Activated CD4-positive, alpha-beta memory T cell treated with anti-CD3 and anti-CD28 coated beads for 36 hours (primary cell): Measurements from ENCODE around the gene NCOR1. TPM values are rescaled to one million over a fixed set of nuclear protein-coding genes. Genes with fewer than 3 reads are reported as not detected.

Source experiments
- CTCF ChIA-PET: fragments of 350-600 bp; sonication (Branson Sonifier 250); formaldehyde crosslinking; loops from one replicate; lab custom pipeline; 2021; ENCODE audit warnings: antibody characterized with exemption, inconsistent platforms; lab: Charles Lee
- POLR2A ChIA-PET: fragments of 350-600 bp; sonication (Branson Sonifier 250); formaldehyde crosslinking; loops from one replicate; lab custom pipeline; 2021; ENCODE audit warnings: antibody characterized with exemption; lab: Charles Lee
- DNase-seq: peaks from one replicate; pipeline ENCODE4 v3.0.0-alpha.2; 2020
- H3K27ac Mint-ChIP-seq: one replicate; pipeline ENCODE4 v1.8.0; 2021; ENCODE audit warnings: mixed read lengths
- H3K27me3 Mint-ChIP-seq: one replicate; pipeline ENCODE4 v1.8.0; 2021; ENCODE audit warnings: mixed read lengths
- H3K36me3 Mint-ChIP-seq: one replicate; pipeline ENCODE4 v1.8.0; 2021; ENCODE audit warnings: mixed read lengths
- H3K4me1 Mint-ChIP-seq: one replicate; pipeline ENCODE4 v1.8.0; 2021; ENCODE audit warnings: low read depth, mixed read lengths
- H3K4me3 Mint-ChIP-seq: one replicate; pipeline ENCODE4 v1.8.0; 2021; ENCODE audit warnings: mild to moderate bottlenecking, mixed read lengths
- H3K9me3 Mint-ChIP-seq: one replicate; pipeline ENCODE4 v1.8.0; 2021; ENCODE audit warnings: mixed read lengths
- intact Hi-C: fragments of 100-400 bp; cut with micrococcal nuclease; formaldehyde crosslinking; loops from one replicate; pipeline ENCODE4 v1.15.1; 2023
- total RNA-seq, 2 experiments: library from RNA; stranded (reverse); gene quantifications; one replicate each; pipeline ENCODE4 v1.2.3, GENCODE V29; 2021

The NCOR1 gene
- total RNA-seq, 2 experiments from 2014 or later, result 104 to 112 TPM

GRCh38 chr17:16005636-16006035 is 209.7 kb downstream of the NCOR1 start:
- ChIA-PET POLR2A (interaction anchor here (1.3 kb wide), 1 partner anchor 21 kb away, joined by 4 read pairs; no protein-coding TSS in a partner anchor), CTCF (no interaction called here)
- Mint-ChIP-seq H3K27me3 (no peaks in the 10 kb centered on the region), H3K4me1 (peaks cover 38% of the 10 kb centered on the region), H3K4me3 (no peak overlapping the region), H3K9me3 (no peaks in the 10 kb centered on the region), H3K36me3 (peaks cover 71% of the 10 kb centered on the region), H3K27ac (no peak overlapping the region)
- intact Hi-C loops, result no loop called here
- no peak for DNase-seq

GRCh38 chr17:16003841-16004240 is 211.5 kb downstream of the NCOR1 start:
- H3K9me3 Mint-ChIP-seq, result no peaks in the 10 kb centered on the region
- H3K27ac Mint-ChIP-seq, result no peak overlapping the region
- H3K4me1 Mint-ChIP-seq, result peaks cover 44% of the 10 kb centered on the region
- H3K4me3 Mint-ChIP-seq, result no peak overlapping the region
- ChIA-PET POLR2A (no interaction called here), CTCF (no interaction called here)
- intact Hi-C loops, result no loop called here
- DNase-seq, result no peak
- peaks cover 69% of the 10 kb centered on the region for H3K36me3 Mint-ChIP-seq
- no peaks in the 10 kb centered on the region for H3K27me3 Mint-ChIP-seq

DNA sequence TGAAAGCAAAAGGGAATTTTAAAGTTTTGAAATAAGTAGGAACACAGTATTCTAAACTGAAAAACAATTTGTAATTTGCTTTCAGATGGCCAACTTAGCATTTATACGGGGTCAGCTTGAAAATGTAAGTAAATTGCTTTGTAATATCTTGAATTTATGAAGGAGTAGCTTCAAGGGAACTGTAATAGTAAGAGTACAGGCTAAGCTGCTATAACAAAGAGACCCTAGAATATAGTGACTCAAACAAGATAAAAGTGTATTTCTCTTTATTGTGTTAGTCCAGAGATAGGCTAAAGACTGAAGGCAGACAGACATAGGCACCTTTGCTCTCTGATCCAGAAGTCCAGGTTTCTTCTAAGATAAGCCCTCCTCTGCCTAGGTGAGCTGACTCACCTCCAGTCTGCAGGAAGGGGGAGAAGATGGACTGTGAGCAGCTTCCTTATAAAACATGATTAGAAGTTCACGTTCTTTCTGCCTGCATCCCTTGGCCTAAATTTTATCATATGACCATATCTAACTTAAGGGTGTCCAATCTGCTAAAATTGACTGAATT is 212.6 kb downstream of the NCOR1 start:
- H3K27ac Mint-ChIP-seq, result no peak overlapping the region
- no peak overlapping the region for H3K4me3 Mint-ChIP-seq
- ChIA-PET POLR2A (no interaction called here), CTCF (no interaction called here)
- H3K9me3 Mint-ChIP-seq, result no peaks in the 10 kb centered on the region
- H3K36me3 Mint-ChIP-seq, result peaks cover 59% of the 10 kb centered on the region
- H3K27me3 Mint-ChIP-seq, result no peaks in the 10 kb centered on the region
- intact Hi-C loops, result no loop called here
- no peak for DNase-seq
- H3K4me1 Mint-ChIP-seq, result peaks cover 36% of the 10 kb centered on the region

- peaks cover 31% of the 10 kb centered on the region for H3K4me1 Mint-ChIP-seq
- no peaks in the 10 kb centered on the region for H3K27me3 Mint-ChIP-seq
- peaks cover 47% of the 10 kb centered on the region for H3K36me3 Mint-ChIP-seq
- intact Hi-C loops, result loop anchor here (1.0 kb wide), 1 partner anchor 27 kb away; no protein-coding TSS in a partner anchor
- ChIA-PET CTCF (interaction anchor here (1.1 to 1.3 kb wide), 2 partner anchors 12 to 57 kb away, joined by 3 read pairs; partner anchors contain the start of gene ADORA2B), POLR2A (interaction anchor here (0.6 kb wide), 1 partner anchor 46 kb away, joined by 3 read pairs; no protein-coding TSS in a partner anchor)
- peak overlapping the region; percentile 88 for H3K4me3 Mint-ChIP-seq
- DNase-seq, result no peak
- no peaks in the 10 kb centered on the region for H3K9me3 Mint-ChIP-seq
- H3K27ac Mint-ChIP-seq, result peak overlapping the region; percentile 83
Observed at GRCh38 chr17:16001226-16001897, 214.0 kb downstream of the NCOR1 start.

DNA sequence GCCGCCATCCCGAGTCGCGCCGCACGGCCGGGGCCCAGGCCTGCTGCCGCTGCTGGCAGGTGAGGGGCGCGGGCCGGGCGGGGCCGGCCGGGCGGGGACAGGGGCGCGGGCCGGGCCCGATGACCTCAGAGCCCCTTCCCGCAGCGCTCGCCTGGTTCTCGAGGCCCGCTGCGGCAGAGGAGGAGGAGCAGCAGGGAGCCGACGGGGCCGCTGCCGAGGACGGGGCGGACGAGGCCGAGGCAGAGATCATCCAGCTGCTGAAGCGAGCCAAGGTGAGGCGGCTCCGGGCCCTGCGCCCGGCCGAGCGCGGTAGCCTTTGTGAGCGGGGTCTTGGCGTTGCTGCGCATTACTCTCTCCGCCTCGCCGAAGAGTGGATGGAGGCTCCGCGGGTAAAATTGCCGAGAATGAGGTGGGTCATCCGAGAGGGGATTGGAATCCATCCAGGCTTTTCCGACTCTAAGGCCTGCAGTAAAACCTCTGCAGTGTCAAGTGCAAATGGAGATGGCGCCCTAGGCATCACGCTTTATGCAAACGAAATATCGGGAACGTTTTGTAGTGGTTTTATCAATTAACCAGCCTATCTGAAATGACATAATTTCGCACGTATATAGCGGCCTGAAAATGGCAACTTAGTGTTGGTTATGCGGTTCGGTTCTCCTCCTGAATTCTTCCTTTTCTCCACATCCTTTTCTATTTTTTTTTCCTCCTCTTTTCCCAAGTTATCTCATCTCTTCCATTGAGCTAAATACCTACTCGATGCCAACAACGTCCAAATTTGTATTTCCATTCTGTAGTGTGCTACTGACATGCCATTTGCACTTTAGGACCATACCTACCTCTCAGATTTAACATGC is 215.1 kb downstream of the NCOR1 start:
- peak overlapping the region; percentile 88 for H3K4me3 Mint-ChIP-seq
- no peaks in the 10 kb centered on the region for H3K9me3 Mint-ChIP-seq
- ChIA-PET POLR2A (interaction anchor here (0.6 to 2.0 kb wide), 4 partner anchors 7 to 56 kb away, joined by 3 to 12 read pairs (median 4); partner anchors contain the start of gene ADORA2B), CTCF (interaction anchor here (0.8 to 3.6 kb wide), 7 partner anchors 11 to 172 kb away, joined by 3 to 28 read pairs (median 5); partner anchors contain the start of gene ADORA2B)
- peaks cover 40% of the 10 kb centered on the region for H3K36me3 Mint-ChIP-seq
- no peak for DNase-seq
- no peaks in the 10 kb centered on the region for H3K27me3 Mint-ChIP-seq
- peak overlapping the region; percentile 83 for H3K27ac Mint-ChIP-seq
- H3K4me1 Mint-ChIP-seq, result peaks cover 31% of the 10 kb centered on the region
- intact Hi-C loops, result loop anchor here (2.0 to 5.0 kb wide), 2 partner anchors 215 to 738 kb away; partner anchors contain the start of gene NCOR1

- no peaks in the 10 kb centered on the region for H3K27me3 Mint-ChIP-seq
- H3K9me3 Mint-ChIP-seq, result no peaks in the 10 kb centered on the region
- intact Hi-C loops, result loop anchor here (2.0 to 5.0 kb wide), 2 partner anchors 215 to 737 kb away; partner anchors contain the start of gene NCOR1
- peak; percentile 97 for DNase-seq
- peak within 1 kb of the TSS; percentile 96 for H3K4me3 Mint-ChIP-seq
- ChIA-PET POLR2A (interaction anchor here (0.8 to 2.0 kb wide), 4 partner anchors 8 to 64 kb away, joined by 3 to 12 read pairs (median 4); partner anchors contain the start of gene ADORA2B), CTCF (interaction anchor here (0.6 to 3.6 kb wide), 10 partner anchors 12 to 171 kb away, joined by 3 to 28 read pairs (median 4); partner anchors contain the start of gene ADORA2B)
- H3K4me1 Mint-ChIP-seq, result peaks cover 31% of the 10 kb centered on the region
- H3K36me3 Mint-ChIP-seq, result peaks cover 32% of the 10 kb centered on the region
- peak within 1 kb of the TSS; percentile 89 for H3K27ac Mint-ChIP-seq
Observed at GRCh38 chr17:15999141-15999973, 216.0 kb downstream of the NCOR1 start, which contains the start of the genes TTC19 and ZSWIM7. TTC19 (plus strand) TSS chr17:15999824; CDS start chr17:15999849, 25 bp downstream. ZSWIM7 (minus strand) TSS chr17:15999704; CDS start chr17:15999594, 110 bp downstream.

DNA sequence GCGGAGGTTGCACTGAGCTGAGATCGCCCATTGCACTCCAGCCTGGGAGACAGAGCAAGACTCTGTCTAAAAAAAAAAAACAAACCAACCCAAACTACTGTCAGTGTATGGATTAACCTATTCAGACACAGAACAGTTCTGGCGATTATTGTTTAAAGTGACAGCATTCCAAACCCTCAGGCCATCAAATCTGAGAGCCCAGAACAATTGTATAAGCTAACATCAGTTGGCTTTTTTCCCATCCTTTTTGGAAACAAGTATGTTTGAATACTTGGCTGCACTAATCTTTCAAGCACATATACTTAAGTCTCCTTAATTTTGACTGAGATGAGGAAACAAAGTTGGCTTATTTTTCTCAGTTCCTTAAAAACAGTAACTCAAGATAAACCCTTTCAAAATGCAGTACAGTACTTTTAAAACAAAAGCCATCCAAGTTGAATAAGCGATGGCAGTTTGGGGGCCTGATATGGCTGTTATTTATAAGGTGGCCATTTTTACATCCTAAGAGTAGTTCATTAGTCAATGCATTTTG is 217.2 kb downstream of the NCOR1 start:
- peaks cover 24% of the 10 kb centered on the region for H3K36me3 Mint-ChIP-seq
- H3K9me3 Mint-ChIP-seq, result no peaks in the 10 kb centered on the region
- ChIA-PET CTCF (interaction anchor here (0.8 to 3.6 kb wide), 5 partner anchors 26 to 170 kb away, joined by 3 to 28 read pairs (median 4); partner anchors contain the start of gene ADORA2B), POLR2A (no interaction called here)
- no peak overlapping the region for H3K4me3 Mint-ChIP-seq
- DNase-seq, result no peak
- no peaks in the 10 kb centered on the region for H3K27me3 Mint-ChIP-seq
- H3K27ac Mint-ChIP-seq, result peak overlapping the region; percentile 89
- H3K4me1 Mint-ChIP-seq, result peaks cover 31% of the 10 kb centered on the region
- intact Hi-C loops, result loop anchor here (1.0 to 5.0 kb wide), 6 partner anchors 39 to 736 kb away; partner anchors contain the start of genes ADORA2B and NCOR1

DNA sequence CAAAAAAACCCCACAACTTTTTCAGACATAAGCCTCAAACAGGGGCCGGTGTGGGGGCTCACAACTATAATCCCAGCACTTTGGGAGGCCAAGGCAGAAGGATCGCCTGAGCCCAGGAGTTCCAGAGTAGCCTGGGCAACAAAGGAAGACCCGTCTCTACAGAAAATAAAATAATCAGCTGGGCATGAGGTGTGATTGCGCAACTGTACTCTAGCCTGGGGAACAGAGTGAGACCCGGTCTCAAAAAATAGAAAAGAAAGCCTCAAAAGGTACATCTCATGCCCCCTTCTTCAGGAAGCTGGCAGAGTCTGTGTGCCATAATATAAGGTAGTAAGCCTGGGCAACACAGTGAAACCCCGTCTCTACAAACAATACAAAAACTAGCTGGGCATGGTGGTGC is 219.0 kb downstream of the NCOR1 start:
- H3K9me3 Mint-ChIP-seq, result no peaks in the 10 kb centered on the region
- H3K27ac Mint-ChIP-seq, result no peak overlapping the region
- CTCF ChIA-PET, result interaction anchor here (0.6 to 3.6 kb wide), 3 partner anchors 51 to 87 kb away, joined by 3 to 28 read pairs (median 4); partner anchors contain the start of gene ADORA2B
- POLR2A ChIA-PET, result no interaction called here
- peaks cover 16% of the 10 kb centered on the region for H3K4me1 Mint-ChIP-seq
- H3K36me3 Mint-ChIP-seq, result peaks cover 8% of the 10 kb centered on the region
- intact Hi-C loops, result loop anchor here (5.0 kb wide), 1 partner anchor 734 kb away; no protein-coding TSS in a partner anchor
- DNase-seq, result no peak
- no peaks in the 10 kb centered on the region for H3K27me3 Mint-ChIP-seq
- H3K4me3 Mint-ChIP-seq, result no peak overlapping the region

DNA sequence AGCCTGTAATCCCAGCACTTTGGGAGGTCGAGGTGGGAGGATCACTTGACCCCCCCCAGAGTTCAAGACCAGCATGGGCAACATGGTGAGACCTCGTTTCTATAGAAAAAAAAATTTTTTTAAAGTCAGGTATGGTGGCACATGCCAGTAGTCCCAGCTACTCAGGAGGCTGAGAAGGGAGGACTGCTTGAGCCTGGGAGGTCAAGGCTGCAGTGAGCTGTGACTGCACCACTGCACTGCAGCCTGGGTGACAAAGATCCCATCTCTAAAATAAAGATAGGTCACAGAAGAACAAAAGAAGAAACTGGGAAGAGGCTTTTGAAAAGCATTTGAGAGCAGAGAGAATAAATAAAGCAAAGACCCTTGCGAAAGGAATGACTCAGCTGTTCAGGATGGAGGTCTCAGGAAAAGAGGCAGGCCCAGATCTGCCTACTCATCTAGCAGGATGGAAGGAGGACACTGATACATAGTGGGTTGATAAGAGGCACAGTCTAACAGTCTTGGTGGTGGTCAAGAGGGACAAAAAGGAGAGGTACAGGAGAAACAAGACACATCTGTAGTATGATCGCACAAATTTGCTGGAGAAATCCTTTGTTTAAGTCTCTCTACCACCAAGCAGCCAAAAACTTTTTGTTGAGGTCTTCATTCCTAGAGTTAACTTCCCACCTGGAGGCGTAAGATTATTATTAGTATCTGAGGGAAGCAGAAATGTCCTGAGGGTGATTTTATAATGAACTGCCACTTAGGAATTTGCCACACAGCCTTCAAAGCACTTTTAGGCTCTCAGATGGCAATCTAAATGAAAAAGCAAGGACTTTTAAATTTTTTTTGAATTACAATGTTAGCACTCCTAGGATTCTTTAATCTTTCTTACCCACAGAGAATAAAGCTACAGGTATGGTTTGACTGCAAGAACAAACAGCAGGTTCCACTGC is 233.4 kb downstream of the NCOR1 start:
- no peak for DNase-seq
- Mint-ChIP-seq H3K9me3 (no peaks in the 10 kb centered on the region), H3K36me3 (peaks cover 47% of the 10 kb centered on the region), H3K4me1 (peaks cover 19% of the 10 kb centered on the region), H3K27me3 (no peaks in the 10 kb centered on the region), H3K27ac (no peak overlapping the region), H3K4me3 (no peak overlapping the region)
- ChIA-PET CTCF (no interaction called here), POLR2A (no interaction called here)
- intact Hi-C loops, result loop anchor here (1.0 kb wide), 1 partner anchor 23 kb away; no protein-coding TSS in a partner anchor

DNA sequence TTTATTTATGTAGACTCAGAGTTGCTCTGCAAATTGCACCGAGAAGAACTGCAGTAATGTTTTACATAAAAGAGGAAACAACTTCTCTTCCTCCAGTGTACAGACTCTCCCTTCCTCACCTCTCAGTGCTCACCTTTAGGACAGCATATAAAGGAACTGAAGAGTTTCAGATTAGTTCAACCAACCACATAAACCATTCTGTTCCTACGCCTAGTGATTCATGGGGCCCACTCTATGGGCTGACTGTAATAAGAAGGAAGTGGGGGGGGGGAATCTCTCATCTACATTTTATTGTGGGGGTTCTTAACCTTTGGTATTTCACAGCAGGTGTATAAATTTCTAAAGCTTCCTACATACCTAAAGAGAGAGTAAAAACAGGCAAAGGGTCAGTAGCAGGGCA is 234.1 kb downstream of the NCOR1 start:
- peak; percentile 47 for DNase-seq
- intact Hi-C loops, result loop anchor here (1.0 kb wide), 1 partner anchor 22 kb away; no protein-coding TSS in a partner anchor
- ChIA-PET CTCF (no interaction called here), POLR2A (no interaction called here)
- H3K4me1 Mint-ChIP-seq, result peaks cover 19% of the 10 kb centered on the region
- H3K27me3 Mint-ChIP-seq, result no peaks in the 10 kb centered on the region
- peaks cover 45% of the 10 kb centered on the region for H3K36me3 Mint-ChIP-seq
- no peaks in the 10 kb centered on the region for H3K9me3 Mint-ChIP-seq
- no peak overlapping the region for H3K27ac Mint-ChIP-seq
- H3K4me3 Mint-ChIP-seq, result no peak overlapping the region
